Prostate gland (tissue), 2 donors: ENCODE measurements around the gene ACTL7B.

Experiments used
- POLR2A ChIP-seq: fragments of 450-650 bp; IDR thresholded peaks from one replicate; pipeline ENCODE4 v1.6.1; 2016; ENCODE audit warnings: antibody characterized with exemption, mild to moderate bottlenecking
- POLR2AphosphoS5 ChIP-seq: sonication (generic); formaldehyde crosslinking; IDR thresholded peaks from one replicate; pipeline ENCODE4 v1.6.1; 2017; ENCODE audit warnings: antibody characterized with exemption
- TF ChIP-seq, protein P1 (sequence below), 4 experiments: fragments of 200-600 bp in 2 of 4; fragments of 450-650 bp in 2 of 4; sonication (generic) in 2 of 4; IDR thresholded peaks; 1 replicate in 3 of 4; 2 replicates in 1 of 4; pipeline ENCODE4 v1.5.1; 2016 to 2019; ENCODE audit warnings: antibody characterized with exemption in 4 of 4, mild to moderate bottlenecking in 2 of 4, moderate library complexity in 2 of 4

- TF ChIP-seq, protein P1, sequence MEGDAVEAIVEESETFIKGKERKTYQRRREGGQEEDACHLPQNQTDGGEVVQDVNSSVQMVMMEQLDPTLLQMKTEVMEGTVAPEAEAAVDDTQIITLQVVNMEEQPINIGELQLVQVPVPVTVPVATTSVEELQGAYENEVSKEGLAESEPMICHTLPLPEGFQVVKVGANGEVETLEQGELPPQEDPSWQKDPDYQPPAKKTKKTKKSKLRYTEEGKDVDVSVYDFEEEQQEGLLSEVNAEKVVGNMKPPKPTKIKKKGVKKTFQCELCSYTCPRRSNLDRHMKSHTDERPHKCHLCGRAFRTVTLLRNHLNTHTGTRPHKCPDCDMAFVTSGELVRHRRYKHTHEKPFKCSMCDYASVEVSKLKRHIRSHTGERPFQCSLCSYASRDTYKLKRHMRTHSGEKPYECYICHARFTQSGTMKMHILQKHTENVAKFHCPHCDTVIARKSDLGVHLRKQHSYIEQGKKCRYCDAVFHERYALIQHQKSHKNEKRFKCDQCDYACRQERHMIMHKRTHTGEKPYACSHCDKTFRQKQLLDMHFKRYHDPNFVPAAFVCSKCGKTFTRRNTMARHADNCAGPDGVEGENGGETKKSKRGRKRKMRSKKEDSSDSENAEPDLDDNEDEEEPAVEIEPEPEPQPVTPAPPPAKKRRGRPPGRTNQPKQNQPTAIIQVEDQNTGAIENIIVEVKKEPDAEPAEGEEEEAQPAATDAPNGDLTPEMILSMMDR (IDR thresholded peaks at IDR 0.05): no peak
- TF ChIP-seq POLR2A (no peak), POLR2AphosphoS5 (no peak)
Observed at GRCh38 chr9:108823829-108824228, 32.0 kb downstream of the ACTL7B start.
